ENCODE measurements around the gene LRTM1. TPM values are rescaled to one million over a fixed set of nuclear protein-coding genes. Genes with fewer than 3 reads are reported as not detected.

LRTM1 gene
- total RNA-seq, 1 experiment from 2014 or later: not detected

DNA sequence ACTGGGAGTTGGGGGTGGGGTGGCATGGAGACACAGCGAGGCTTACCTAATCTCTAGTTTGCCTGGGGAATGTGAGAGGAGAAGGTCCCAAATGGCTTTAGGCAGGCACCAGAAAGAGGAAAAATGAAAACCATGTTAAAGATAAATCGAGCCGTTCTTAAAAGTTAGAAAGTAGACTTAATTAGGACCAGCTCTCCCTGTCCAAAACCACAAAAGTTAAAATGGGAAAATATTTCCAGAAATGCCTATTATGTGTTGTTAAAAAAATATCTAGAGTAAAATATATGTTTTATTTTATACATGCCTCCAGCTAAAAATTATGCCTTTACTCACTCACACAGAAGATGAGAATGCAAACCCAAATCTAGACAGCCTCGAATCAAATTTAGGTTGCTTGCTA, 50.1 kb downstream of the LRTM1 start:
- Histone ChIP-seq H3K4ac (ENCODE audit: low read depth, low read length) (no peak overlapping the region), H3K27me3 (ENCODE audit: insufficient read depth, low read length) (no peaks in the 10 kb centered on the region), H3K9me3 (ENCODE audit: control insufficient read depth, low read depth, low read length) (no peaks in the 10 kb centered on the region), H2BK12ac (ENCODE audit: insufficient read length, low read depth, low read length) (no peak overlapping the region), H4K91ac (ENCODE audit: insufficient read length, low read depth, low read length) (no peak overlapping the region), H4K20me1 (ENCODE audit: control insufficient read depth, insufficient read depth, insufficient read length) (no peaks in the 10 kb centered on the region), H3K14ac (ENCODE audit: insufficient read depth, low read length) (no peak overlapping the region), H3K23ac (ENCODE audit: insufficient read length, low read depth, low read length) (no peak overlapping the region), H3K79me2 (ENCODE audit: insufficient read depth, low read length) (no peaks in the 10 kb centered on the region), H3K9ac (ENCODE audit: extremely low read depth, insufficient read length, low read length) (no peak overlapping the region), H2AK5ac (ENCODE audit: insufficient read length, low read length) (no peak overlapping the region), H2BK120ac (ENCODE audit: low read depth, low read length, poor library complexity, severe bottlenecking) (no peak overlapping the region), H3K18ac (ENCODE audit: insufficient read length, low read depth, low read length) (no peak overlapping the region), H3K56ac (ENCODE audit: insufficient read length, low read depth, low read length) (no peak overlapping the region), H3K79me1 (ENCODE audit: insufficient read depth, low read depth, low read length, poor library complexity, severe bottlenecking) (no peaks in the 10 kb centered on the region), H3K27ac (ENCODE audit: insufficient read length, low read depth, low read length) (no peak overlapping the region), H2BK15ac (ENCODE audit: low read depth, low read length) (no peak overlapping the region), H2BK20ac (ENCODE audit: low read depth, low read length, poor library complexity, severe bottlenecking) (no peak overlapping the region), H3K4me1 (ENCODE audit: insufficient read depth, low read length) (peaks cover 3% of the 10 kb centered on the region; the same call in 1 of the 2 replicates), H2BK5ac (ENCODE audit: insufficient read length, low read length) (no peak overlapping the region), H3K4me2 (ENCODE audit: insufficient read depth, insufficient read length, low read length) (no peak overlapping the region), H3K23me2 (ENCODE audit: insufficient read length, low read depth, low read length, poor library complexity, severe bottlenecking) (no peaks in the 10 kb centered on the region), H4K8ac (replicated peaks; ENCODE audit: insufficient read length, low read depth, low read length) (no peak overlapping the region), H2AFZ (ENCODE audit: low read length) (no peak overlapping the region), H4K5ac (ENCODE audit: insufficient read length, low read depth, low read length) (no peak overlapping the region), H3T11ph (ENCODE audit: low read length) (no peak overlapping the region)
- Mint-ChIP-seq H3K36me3 (ENCODE audit: insufficient read depth in 1 of 3, low read depth in 3 of 3) (peaks cover under 1 to 3% (median 2%) of the 10 kb centered on the region in 3 experiments; a peak in 1 of 7 replicates), H3K4me3 (no peak overlapping the region), H3K9me3 (no peaks in the 10 kb centered on the region), H3K4me1 (peaks cover 22 to 29% of the 10 kb centered on the region in 2 experiments), H3K27me3 (ENCODE audit: low read depth) (no peaks in the 10 kb centered on the region), H3K27ac (no peak overlapping the region)
- TF ChIP-seq, protein P1, sequence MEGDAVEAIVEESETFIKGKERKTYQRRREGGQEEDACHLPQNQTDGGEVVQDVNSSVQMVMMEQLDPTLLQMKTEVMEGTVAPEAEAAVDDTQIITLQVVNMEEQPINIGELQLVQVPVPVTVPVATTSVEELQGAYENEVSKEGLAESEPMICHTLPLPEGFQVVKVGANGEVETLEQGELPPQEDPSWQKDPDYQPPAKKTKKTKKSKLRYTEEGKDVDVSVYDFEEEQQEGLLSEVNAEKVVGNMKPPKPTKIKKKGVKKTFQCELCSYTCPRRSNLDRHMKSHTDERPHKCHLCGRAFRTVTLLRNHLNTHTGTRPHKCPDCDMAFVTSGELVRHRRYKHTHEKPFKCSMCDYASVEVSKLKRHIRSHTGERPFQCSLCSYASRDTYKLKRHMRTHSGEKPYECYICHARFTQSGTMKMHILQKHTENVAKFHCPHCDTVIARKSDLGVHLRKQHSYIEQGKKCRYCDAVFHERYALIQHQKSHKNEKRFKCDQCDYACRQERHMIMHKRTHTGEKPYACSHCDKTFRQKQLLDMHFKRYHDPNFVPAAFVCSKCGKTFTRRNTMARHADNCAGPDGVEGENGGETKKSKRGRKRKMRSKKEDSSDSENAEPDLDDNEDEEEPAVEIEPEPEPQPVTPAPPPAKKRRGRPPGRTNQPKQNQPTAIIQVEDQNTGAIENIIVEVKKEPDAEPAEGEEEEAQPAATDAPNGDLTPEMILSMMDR (conservative IDR thresholded peaks at IDR 0.05): no peak
- WGBS (ENCODE audit: extremely low coverage, insufficient read length, low lambda C conversion rate): no CpG with 5 or more reads among the region's 4 CpGs
- DNase-seq: no peak

Measured in H9 (cell line).